DMS53 treated with DMSO at 0.1 percent for 48 hours (cell line): ENCODE results near the gene COL23A1.

Source experiments
- DNase-seq: peaks from one replicate; lab custom pipeline; 2025; ENCODE audit not compliant: unreplicated experiment; lab: John Stamatoyannopoulos, UW

COL23A1 gene

GRCh38 chr5:178368716-178369300, 221.4 kb downstream of the COL23A1 start:
- DNase-seq = no peak

- DNase-seq = no peak
These were observed 221.9 kb downstream of the COL23A1 start for GRCh38 chr5:178368274-178368673.

DNA sequence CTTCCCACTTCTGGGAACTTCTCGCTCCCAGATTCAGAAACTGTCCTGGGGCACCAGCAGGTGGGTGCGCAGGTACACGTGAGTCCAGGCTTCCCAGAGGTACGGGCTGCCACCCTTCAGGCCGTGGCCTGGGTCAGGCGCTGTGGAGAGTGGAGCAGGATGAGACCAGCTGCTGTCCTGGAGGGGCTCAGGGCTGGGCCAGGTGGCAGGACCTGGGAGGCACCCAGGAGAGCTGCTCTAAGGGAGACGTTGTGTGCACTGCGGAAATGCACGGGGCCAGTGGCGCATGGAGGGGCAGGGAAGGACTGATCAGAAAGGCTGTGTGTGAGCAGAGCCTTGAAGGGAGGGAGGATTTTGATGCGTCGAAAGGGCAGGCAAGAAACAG, 222.5 kb downstream of the COL23A1 start:
- DNase-seq = no peak

- DNase-seq = no peak
These were observed 223.0 kb downstream of the COL23A1 start for GRCh38 chr5:178366998-178367735.

- no peak for DNase-seq
These were observed 224.4 kb downstream of the COL23A1 start for GRCh38 chr5:178365501-178366440.

DNA sequence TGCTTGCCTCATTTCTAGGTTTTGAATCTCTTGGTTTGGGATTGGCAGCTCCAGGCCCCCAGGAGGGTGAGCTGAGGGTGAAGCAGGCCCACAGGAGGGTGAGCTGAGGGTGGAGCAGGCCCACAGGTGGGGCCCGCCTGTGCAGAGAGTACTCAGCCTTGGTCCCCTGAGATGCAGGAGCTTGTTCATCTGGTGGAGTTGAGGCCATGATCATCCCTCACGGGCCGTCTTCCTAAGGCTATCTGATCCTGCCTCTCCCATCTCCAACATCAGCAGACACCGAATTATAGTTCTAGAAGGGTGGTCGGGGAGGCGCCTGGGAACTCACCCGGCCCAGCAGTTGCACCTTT, 225.9 kb downstream of the COL23A1 start:
- no peak for DNase-seq

GRCh38 chr5:178363501-178364325, 226.5 kb downstream of the COL23A1 start:
- DNase-seq = no peak

- DNase-seq = no peak
These were observed 228.3 kb downstream of the COL23A1 start for GRCh38 chr5:178361657-178362445.

DNA sequence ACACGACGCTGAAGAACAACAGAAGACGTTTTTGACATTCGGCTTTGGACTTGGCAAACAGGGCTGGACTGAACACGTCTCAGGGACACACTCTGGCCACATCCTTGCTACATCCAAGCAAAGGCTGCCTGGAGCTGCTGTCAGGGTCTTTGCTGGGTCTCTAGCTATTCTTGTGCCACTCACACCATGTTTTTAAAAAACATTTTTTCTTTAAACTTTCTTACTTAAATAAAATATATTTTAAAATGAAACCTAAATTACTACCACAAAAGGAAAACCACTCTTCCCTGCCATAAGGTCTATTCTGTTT, 229.3 kb downstream of the COL23A1 start:
- DNase-seq = no peak

DNA sequence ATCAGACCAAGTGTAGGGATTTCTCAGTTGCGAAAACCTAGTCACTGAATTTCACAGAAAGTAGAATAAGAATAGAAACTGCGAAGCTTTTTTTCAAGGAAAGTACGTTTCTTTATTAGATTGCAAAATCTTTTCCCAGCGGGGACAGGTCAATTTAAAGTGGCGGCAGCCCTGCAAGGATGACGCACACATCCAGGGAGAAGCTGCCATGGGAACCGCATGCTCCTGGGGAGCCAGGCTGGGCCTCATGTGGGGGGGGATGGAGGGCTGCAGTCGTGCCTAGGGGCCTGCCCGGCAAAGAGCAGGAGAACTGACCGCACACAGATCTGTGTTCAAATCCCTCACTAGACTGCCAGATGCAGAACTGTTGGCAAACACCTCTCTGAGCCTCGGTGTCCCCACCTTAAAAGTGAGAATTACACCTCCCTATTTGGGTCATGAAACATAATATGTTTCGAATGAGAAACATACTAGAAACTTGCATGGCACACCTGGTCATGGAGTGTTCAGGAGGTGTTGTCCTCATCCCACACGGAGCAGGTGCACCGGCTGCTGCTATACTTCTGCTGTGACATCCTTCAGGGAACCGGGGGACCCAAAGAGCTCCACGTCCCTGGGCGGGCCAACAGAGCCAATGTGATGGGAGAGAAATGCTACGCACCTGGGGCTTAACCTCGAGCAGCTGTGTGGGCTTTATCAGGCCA, 229.8 kb downstream of the COL23A1 start:
- DNase-seq = no peak

GRCh38 chr5:178359738-178360137, 230.5 kb downstream of the COL23A1 start:
- DNase-seq = no peak

GRCh38 chr5:178357678-178358077, 232.5 kb downstream of the COL23A1 start:
- DNase-seq = no peak

- no peak for DNase-seq
These were observed 233.1 kb downstream of the COL23A1 start for GRCh38 chr5:178357121-178357521.

DNA sequence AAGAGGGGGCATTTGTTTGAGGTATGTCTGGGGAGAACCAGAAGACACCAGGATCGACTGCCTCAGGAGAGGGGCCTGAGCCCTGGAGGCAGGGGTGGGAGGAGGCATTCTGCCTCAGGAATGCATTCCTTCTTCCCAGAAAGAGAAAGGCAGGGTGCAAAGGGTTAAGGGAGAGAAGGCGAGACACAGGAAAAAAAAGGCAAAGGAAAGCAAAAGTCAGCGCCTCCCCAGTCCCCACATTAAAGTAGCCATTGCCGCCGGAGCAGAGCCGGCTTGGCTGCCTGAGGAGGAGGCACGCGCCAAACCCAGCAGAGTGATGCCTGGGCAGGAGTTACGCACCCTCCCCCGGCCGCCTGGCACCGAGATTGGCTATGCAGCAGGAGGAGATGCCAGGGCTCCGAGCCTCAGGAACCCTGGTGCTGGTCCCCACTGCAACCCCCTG, 233.7 kb downstream of the COL23A1 start:
- DNase-seq = no peak

- DNase-seq = no peak
These were observed 234.5 kb downstream of the COL23A1 start for GRCh38 chr5:178355671-178356070.

- DNase-seq = no peak
These were observed 236.7 kb downstream of the COL23A1 start for GRCh38 chr5:178353461-178353860.

GRCh38 chr5:178352035-178352349, 238.2 kb downstream of the COL23A1 start:
- no peak for DNase-seq

- no peak for DNase-seq
These were observed 238.8 kb downstream of the COL23A1 start for GRCh38 chr5:178351221-178352034.
